Endodermal cell (in vitro differentiated cells): ENCODE data around the gene SPATA45. TPM values are rescaled to one million over a fixed set of nuclear protein-coding genes. Genes with fewer than 3 reads are reported as not detected.

Experiments
- DNase-seq: peaks from one replicate; pipeline ENCODE4 v3.0.0-alpha.2; 2017
- H3K27ac ChIP-seq: 2 replicates; pipeline ENCODE4 v1.5.1; 2013; ENCODE audit warnings: mild to moderate bottlenecking, low read depth, low read length, moderate library complexity
- H3K27me3 ChIP-seq: 2 replicates; pipeline ENCODE4 v1.6.1; 2013; ENCODE audit warnings: mild to moderate bottlenecking, low read length, moderate library complexity; ENCODE audit not compliant: insufficient read depth, control insufficient read depth, poor library complexity, severe bottlenecking
- H3K36me3 ChIP-seq: 2 replicates; pipeline ENCODE4 v1.7.0; 2013; ENCODE audit warnings: mild to moderate bottlenecking, low read length, moderate library complexity; ENCODE audit not compliant: control insufficient read depth, insufficient read depth
- H3K4me1 ChIP-seq: one replicate; pipeline ENCODE4 v1.7.0; 2013; ENCODE audit warnings: low read length; ENCODE audit not compliant: control insufficient read depth, insufficient read depth
- H3K4me3 ChIP-seq: 2 replicates; pipeline ENCODE4 v1.5.1; 2013; ENCODE audit warnings: mild to moderate bottlenecking, low read length, moderate library complexity
- H3K9ac ChIP-seq: 2 replicates; pipeline ENCODE4 v1.6.1; 2013; ENCODE audit warnings: mild to moderate bottlenecking, low read length, moderate library complexity; ENCODE audit not compliant: poor library complexity, severe bottlenecking; ENCODE audit errors: extremely low read depth
- H3K9me3 ChIP-seq: 2 replicates; pipeline ENCODE4 v1.6.1; 2013; ENCODE audit warnings: mild to moderate bottlenecking, low read length, moderate library complexity; ENCODE audit not compliant: control insufficient read depth
- H3K27ac Mint-ChIP-seq: 2 replicates; pipeline ENCODE4 v1.8.0; 2020; ENCODE audit warnings: mixed read lengths
- H3K27me3 Mint-ChIP-seq: 2 replicates; pipeline ENCODE4 v1.8.0; 2021; ENCODE audit warnings: mild to moderate bottlenecking, mixed read lengths; ENCODE audit not compliant: insufficient read depth
- H3K36me3 Mint-ChIP-seq: 2 replicates; pipeline ENCODE4 v1.8.0; 2020; ENCODE audit warnings: low read depth, mixed read lengths
- H3K4me1 Mint-ChIP-seq: 2 replicates; pipeline ENCODE4 v1.8.0; 2020; ENCODE audit warnings: mixed read lengths
- H3K4me3 Mint-ChIP-seq: 2 replicates; pipeline ENCODE4 v1.8.0; 2020; ENCODE audit warnings: mild to moderate bottlenecking, moderate library complexity, mixed read lengths
- H3K9me3 Mint-ChIP-seq: 2 replicates; pipeline ENCODE4 v1.8.0; 2020; ENCODE audit warnings: mild to moderate bottlenecking, mixed read lengths
- CTCF ChIP-seq: fragments of 200-600 bp; sonication (generic); conservative IDR thresholded peaks from 2 replicates; pipeline ENCODE4 v1.5.0; 2021; ENCODE audit warnings: antibody characterized with exemption, mild to moderate bottlenecking
- WGBS, 2 experiments: methylation state at CpG; one replicate each; pipeline versions ENCODE4 v1.1.5 to v1.1.7; 2013; ENCODE audit warnings: missing lambda C conversion rate in 2 of 2, mixed read lengths in 1 of 2; ENCODE audit not compliant: insufficient coverage in 1 of 2, insufficient read length in 1 of 2; 5-methylcytosine and 5-hydroxymethylcytosine counted together
- total RNA-seq, 2 donors: library from RNA; stranded (reverse); fragmentation: NEBNext Ultra II Directional in 1 of 2; extraction: Animal tissue kit (Norgen Biotek cat#: 25700) in 1 of 2; gene quantifications; 2 replicates in 1 of 2; 3 replicates in 1 of 2; pipeline ENCODE4 v1.2.1, GENCODE V29; 2021

The SPATA45 gene
- total RNA-seq, 2 donors from 2014 or later: not detected

GRCh38 chr1:212828395-212828794 lies 19.1 kb downstream of the SPATA45 start:
- no peaks in the 10 kb centered on the region for H3K4me1 ChIP-seq
- Mint-ChIP-seq H3K27ac (no peak overlapping the region), H3K9me3 (peaks cover 37% of the 10 kb centered on the region), H3K27me3 (peaks cover 2% of the 10 kb centered on the region), H3K4me1 (peaks cover 12% of the 10 kb centered on the region), H3K4me3 (no peak overlapping the region), H3K36me3 (peaks cover 17% of the 10 kb centered on the region)
- H3K36me3 ChIP-seq: no peaks in the 10 kb centered on the region
- peaks cover 33% of the 10 kb centered on the region for H3K9me3 ChIP-seq
- no peak overlapping the region for H3K27ac ChIP-seq
- H3K4me3 ChIP-seq: no peak overlapping the region
- WGBS, 2 experiments: 80 to 98% methylated on average over 1 to 2 of the region's 2 CpGs
- H3K27me3 ChIP-seq: no peaks in the 10 kb centered on the region
- DNase-seq: no peak
- no peak overlapping the region for H3K9ac ChIP-seq
- no peak for TF ChIP-seq CTCF

GRCh38 chr1:212827831-212828278 lies 19.6 kb downstream of the SPATA45 start:
- peaks cover 33% of the 10 kb centered on the region for H3K9me3 ChIP-seq
- no peaks in the 10 kb centered on the region for H3K4me1 ChIP-seq
- DNase-seq: no peak
- no peak overlapping the region for H3K27ac ChIP-seq
- Mint-ChIP-seq H3K4me3 (peak overlapping the region; percentile 22), H3K27ac (peak overlapping the region; percentile 32), H3K27me3 (peaks cover 2% of the 10 kb centered on the region), H3K9me3 (peaks cover 37% of the 10 kb centered on the region), H3K4me1 (peaks cover 9% of the 10 kb centered on the region), H3K36me3 (peaks cover 17% of the 10 kb centered on the region)
- no peak overlapping the region for H3K9ac ChIP-seq
- TF ChIP-seq CTCF: no peak
- H3K27me3 ChIP-seq: no peaks in the 10 kb centered on the region
- WGBS, 2 experiments: 77 to 92% methylated on average over 2 to 5 of the region's 5 CpGs
- no peak overlapping the region for H3K4me3 ChIP-seq
- no peaks in the 10 kb centered on the region for H3K36me3 ChIP-seq

GRCh38 chr1:212827171-212827776 lies 20.2 kb downstream of the SPATA45 start:
- no peak overlapping the region for H3K27ac ChIP-seq
- no peaks in the 10 kb centered on the region for H3K4me1 ChIP-seq
- DNase-seq: no peak
- peaks cover 33% of the 10 kb centered on the region for H3K9me3 ChIP-seq
- no peak overlapping the region for H3K4me3 Mint-ChIP-seq
- peaks cover 17% of the 10 kb centered on the region for H3K36me3 Mint-ChIP-seq
- H3K27ac Mint-ChIP-seq: no peak overlapping the region
- 85 to 97% methylated on average over 2 to 4 of the region's 4 CpGs for WGBS, 2 experiments
- H3K36me3 ChIP-seq: no peaks in the 10 kb centered on the region
- peaks cover 2% of the 10 kb centered on the region for H3K27me3 Mint-ChIP-seq
- H3K27me3 ChIP-seq: no peaks in the 10 kb centered on the region
- no peak overlapping the region for H3K9ac ChIP-seq
- peaks cover 37% of the 10 kb centered on the region for H3K9me3 Mint-ChIP-seq
- no peak overlapping the region for H3K4me3 ChIP-seq
- TF ChIP-seq CTCF: no peak
- H3K4me1 Mint-ChIP-seq: peaks cover 8% of the 10 kb centered on the region
